ENCODE measurements around the gene TMEM45B. TPM values are rescaled to one million over a fixed set of nuclear protein-coding genes. Genes with fewer than 3 reads are reported as not detected.

The TMEM45B gene
- polyA plus RNA-seq, 1 donor: 0.66 TPM

Other genes with a start within 250 kb of the TMEM45B start
- 24.1 TPM for gene NFRKB, start 79.7 kb downstream of the TMEM45B start, polyA plus RNA-seq (ENCODE audit: insufficient read length)
- gene PRDM10, start 187.0 kb downstream of the TMEM45B start, polyA plus RNA-seq (ENCODE audit: insufficient read length): 5.1 TPM

Measured in hindlimb muscle (tissue), 1 donor.